Measurements from ENCODE around the gene COX20.

Gene COX20

DNA sequence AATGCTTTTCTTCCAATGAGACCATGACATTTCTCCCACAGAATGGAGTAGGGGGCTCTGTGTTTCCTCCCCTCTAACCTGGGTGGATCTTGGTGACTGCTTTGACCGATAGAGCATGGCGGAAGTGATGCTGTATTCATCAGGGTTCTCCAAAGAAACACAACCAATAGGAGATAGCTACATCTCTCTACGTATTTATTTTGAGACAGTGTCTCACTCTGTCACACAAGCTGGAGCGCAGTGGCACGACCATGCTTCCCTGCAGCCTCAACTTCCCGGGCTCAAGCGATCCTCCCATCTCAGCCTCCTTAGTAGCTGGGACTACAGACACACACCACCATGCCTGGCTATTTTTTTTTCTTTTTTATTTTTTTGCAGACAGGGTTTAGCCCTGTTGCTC, 58.4 kb downstream of the COX20 start:
- DNase-seq (ENCODE audit: low read depth) = no peak
- TF ChIP-seq, protein P1, sequence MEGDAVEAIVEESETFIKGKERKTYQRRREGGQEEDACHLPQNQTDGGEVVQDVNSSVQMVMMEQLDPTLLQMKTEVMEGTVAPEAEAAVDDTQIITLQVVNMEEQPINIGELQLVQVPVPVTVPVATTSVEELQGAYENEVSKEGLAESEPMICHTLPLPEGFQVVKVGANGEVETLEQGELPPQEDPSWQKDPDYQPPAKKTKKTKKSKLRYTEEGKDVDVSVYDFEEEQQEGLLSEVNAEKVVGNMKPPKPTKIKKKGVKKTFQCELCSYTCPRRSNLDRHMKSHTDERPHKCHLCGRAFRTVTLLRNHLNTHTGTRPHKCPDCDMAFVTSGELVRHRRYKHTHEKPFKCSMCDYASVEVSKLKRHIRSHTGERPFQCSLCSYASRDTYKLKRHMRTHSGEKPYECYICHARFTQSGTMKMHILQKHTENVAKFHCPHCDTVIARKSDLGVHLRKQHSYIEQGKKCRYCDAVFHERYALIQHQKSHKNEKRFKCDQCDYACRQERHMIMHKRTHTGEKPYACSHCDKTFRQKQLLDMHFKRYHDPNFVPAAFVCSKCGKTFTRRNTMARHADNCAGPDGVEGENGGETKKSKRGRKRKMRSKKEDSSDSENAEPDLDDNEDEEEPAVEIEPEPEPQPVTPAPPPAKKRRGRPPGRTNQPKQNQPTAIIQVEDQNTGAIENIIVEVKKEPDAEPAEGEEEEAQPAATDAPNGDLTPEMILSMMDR (IDR thresholded peaks at IDR 0.05; ENCODE audit: insufficient read depth, low read depth, low read length, missing control alignments) = no peak
- no peak overlapping the region for H3K4me3 ChIP-seq (ENCODE audit: low read depth, low read length)
